ENCODE data around the gene MT1F.
A peak's percentile ranks its signal among the peaks of the same experiment; 100 is the strongest.
"Not testable (repeated sequence)": the region's sequence is repeated elsewhere in the genome, so short reads cannot be mapped to it uniquely, and the experiment has no call there.

MT1F gene

GRCh38 chr16:56665286-56666261 is 7.8 kb downstream of the MT1F start:
- H4K91ac ChIP-seq (ENCODE audit: low read depth, low read length); H2AK5ac ChIP-seq (ENCODE audit: low read length); H4K8ac ChIP-seq (ENCODE audit: low read depth, low read length); H2AFZ ChIP-seq (ENCODE audit: insufficient read depth, low read length, poor library complexity); DNase-seq; H3K9ac ChIP-seq (ENCODE audit: low read length); H4K12ac ChIP-seq (ENCODE audit: low read depth, low read length); H3K36me3 ChIP-seq (ENCODE audit: control insufficient read depth in 1 of 2, insufficient read depth in 2 of 2, low read length in 2 of 2); H3K9me3 ChIP-seq (ENCODE audit: insufficient read depth, low read depth, low read length); H3K79me1 ChIP-seq (ENCODE audit: low read length); H2BK120ac ChIP-seq (ENCODE audit: insufficient read depth, low read length, poor library complexity); H3K4ac ChIP-seq (ENCODE audit: low read depth, low read length); H2BK5ac ChIP-seq (ENCODE audit: low read depth, low read length, poor library complexity); H3K27ac ChIP-seq (ENCODE audit: low read depth, low read length); H3K79me2 ChIP-seq (ENCODE audit: control insufficient read depth, insufficient read depth, low read length, poor library complexity); H3K4me3 ChIP-seq (ENCODE audit: low read depth, low read length); H2BK12ac ChIP-seq (ENCODE audit: low read length); H3K14ac ChIP-seq (ENCODE audit: low read length); H3K18ac ChIP-seq (ENCODE audit: low read length); H3K4me2 ChIP-seq (ENCODE audit: low read length); H3K23ac ChIP-seq (ENCODE audit: low read length); H3K4me1 ChIP-seq (ENCODE audit: control insufficient read depth in 1 of 2, insufficient read depth in 2 of 2, low read length in 2 of 2): not testable (repeated sequence)
- H3K27me3 ChIP-seq (ENCODE audit: insufficient read depth, low read length): peaks cover 71% of the 10 kb centered on the region
- no CpG with 5 or more reads among the region's 8 CpGs for WGBS (ENCODE audit: extremely low coverage, insufficient coverage, insufficient read length)

- H3K14ac ChIP-seq (ENCODE audit: low read length): no peak within 1 kb of the TSS
- no peak within 1 kb of the TSS for H4K8ac ChIP-seq (ENCODE audit: low read depth, low read length)
- no peaks in the 10 kb centered on the region for H3K79me1 ChIP-seq (ENCODE audit: low read length)
- no peak within 1 kb of the TSS for H3K9ac ChIP-seq (ENCODE audit: low read length)
- peaks cover 72% of the 10 kb centered on the region for H3K27me3 ChIP-seq (ENCODE audit: insufficient read depth, low read length)
- H2AFZ ChIP-seq (ENCODE audit: insufficient read depth, low read length, poor library complexity): no peak within 1 kb of the TSS
- H4K91ac ChIP-seq (ENCODE audit: low read depth, low read length): no peak within 1 kb of the TSS
- DNase-seq: peak in 1 of 2 donors; percentile 46
- H3K27ac ChIP-seq (ENCODE audit: low read depth, low read length): no peak within 1 kb of the TSS
- H3K23ac ChIP-seq (ENCODE audit: low read length): peak within 1 kb of the TSS; percentile 87
- no peak within 1 kb of the TSS for H2BK5ac ChIP-seq (ENCODE audit: low read depth, low read length, poor library complexity)
- H3K4me1 ChIP-seq (ENCODE audit: control insufficient read depth in 1 of 2, insufficient read depth in 2 of 2, low read length in 2 of 2): peaks cover 0 to 3% of the 10 kb centered on the region in 2 experiments
- H3K36me3 ChIP-seq (ENCODE audit: control insufficient read depth in 1 of 2, insufficient read depth in 2 of 2, low read length in 2 of 2): no peaks in the 10 kb centered on the region
- no peak within 1 kb of the TSS for H3K4me2 ChIP-seq (ENCODE audit: low read length)
- H3K18ac ChIP-seq (ENCODE audit: low read length): no peak within 1 kb of the TSS
- no peak within 1 kb of the TSS for H3K4ac ChIP-seq (ENCODE audit: low read depth, low read length)
- H3K4me3 ChIP-seq (ENCODE audit: low read depth, low read length): no peak within 1 kb of the TSS
- H3K9me3 ChIP-seq (ENCODE audit: insufficient read depth, low read depth, low read length): peaks cover 7% of the 10 kb centered on the region
- H2BK12ac ChIP-seq (ENCODE audit: low read length): no peak within 1 kb of the TSS
- H2BK120ac ChIP-seq (ENCODE audit: insufficient read depth, low read length, poor library complexity): no peak within 1 kb of the TSS
- H4K12ac ChIP-seq (ENCODE audit: low read depth, low read length): no peak within 1 kb of the TSS
- H3K79me2 ChIP-seq (ENCODE audit: control insufficient read depth, insufficient read depth, low read length, poor library complexity): no peaks in the 10 kb centered on the region
- WGBS (ENCODE audit: extremely low coverage, insufficient coverage, insufficient read length): no CpG with 5 or more reads among the region's 46 CpGs
- no peak within 1 kb of the TSS for H2AK5ac ChIP-seq (ENCODE audit: low read length)
Observed at GRCh38 chr16:56667581-56668571, 10.1 kb downstream of the MT1F start, which contains the start of gene MT1G. TSS of gene MT1G (minus strand) at chr16:56668065. CDS start at chr16:56667993, 72 bp downstream.

- peaks cover 7% of the 10 kb centered on the region for H3K9me3 ChIP-seq (ENCODE audit: insufficient read depth, low read depth, low read length)
- H3K14ac ChIP-seq (ENCODE audit: low read length): no peak within 1 kb of the TSS
- H2BK5ac ChIP-seq (ENCODE audit: low read depth, low read length, poor library complexity): no peak within 1 kb of the TSS
- no peak within 1 kb of the TSS for H2AK5ac ChIP-seq (ENCODE audit: low read length)
- peaks cover 0 to 2% of the 10 kb centered on the region in 2 experiments for H3K36me3 ChIP-seq (ENCODE audit: control insufficient read depth in 1 of 2, insufficient read depth in 2 of 2, low read length in 2 of 2)
- H2BK12ac ChIP-seq (ENCODE audit: low read length): no peak within 1 kb of the TSS
- no peaks in the 10 kb centered on the region for H3K79me2 ChIP-seq (ENCODE audit: control insufficient read depth, insufficient read depth, low read length, poor library complexity)
- H4K8ac ChIP-seq (ENCODE audit: low read depth, low read length): no peak within 1 kb of the TSS
- H3K18ac ChIP-seq (ENCODE audit: low read length): no peak within 1 kb of the TSS
- no peak within 1 kb of the TSS for H3K9ac ChIP-seq (ENCODE audit: low read length)
- H2AFZ ChIP-seq (ENCODE audit: insufficient read depth, low read length, poor library complexity): no peak within 1 kb of the TSS
- no peak within 1 kb of the TSS for H2BK120ac ChIP-seq (ENCODE audit: insufficient read depth, low read length, poor library complexity)
- H4K91ac ChIP-seq (ENCODE audit: low read depth, low read length): no peak within 1 kb of the TSS
- no peak for DNase-seq
- no peak within 1 kb of the TSS for H3K27ac ChIP-seq (ENCODE audit: low read depth, low read length)
- peaks cover 64% of the 10 kb centered on the region for H3K27me3 ChIP-seq (ENCODE audit: insufficient read depth, low read length)
- no peaks in the 10 kb centered on the region for H3K79me1 ChIP-seq (ENCODE audit: low read length)
- no peak within 1 kb of the TSS for H3K4ac ChIP-seq (ENCODE audit: low read depth, low read length)
- H3K4me2 ChIP-seq (ENCODE audit: low read length): no peak within 1 kb of the TSS
- H3K23ac ChIP-seq (ENCODE audit: low read length): no peak within 1 kb of the TSS
- H3K4me3 ChIP-seq (ENCODE audit: low read depth, low read length): no peak within 1 kb of the TSS
- no CpG with 5 or more reads among the region's 38 CpGs for WGBS (ENCODE audit: extremely low coverage, insufficient coverage, insufficient read length)
- H4K12ac ChIP-seq (ENCODE audit: low read depth, low read length): no peak within 1 kb of the TSS
- H3K4me1 ChIP-seq (ENCODE audit: control insufficient read depth in 1 of 2, insufficient read depth in 2 of 2, low read length in 2 of 2): peaks cover 0 to 3% of the 10 kb centered on the region in 2 experiments
Observed at GRCh38 chr16:56669005-56669839, 11.5 kb downstream of the MT1F start, which contains the start of gene MT1H. TSS of gene MT1H (plus strand) at chr16:56669814. CDS start at chr16:56669885, 71 bp downstream.
